HUES64 (cell line): ENCODE results near the gene SPEM1.

Experiments
- H3K27ac ChIP-seq: 2 replicates; pipeline ENCODE4 v1.7.0; 2013; ENCODE audit warnings: low read depth, low read length, inconsistent platforms
- H3K27me3 ChIP-seq: 2 replicates; pipeline ENCODE4 v1.6.1; 2013; ENCODE audit warnings: mild to moderate bottlenecking, low read length; ENCODE audit not compliant: insufficient read depth
- H3K36me3 ChIP-seq: 2 replicates; pipeline ENCODE4 v1.6.1; 2013; ENCODE audit warnings: mild to moderate bottlenecking, low read length; ENCODE audit not compliant: insufficient read depth
- H3K4me1 ChIP-seq: 2 replicates; pipeline ENCODE4 v1.6.1; 2013; ENCODE audit warnings: mild to moderate bottlenecking, low read length, moderate library complexity; ENCODE audit not compliant: insufficient read depth
- H3K4me3 ChIP-seq: 2 replicates; pipeline ENCODE4 v1.5.1; 2013; ENCODE audit warnings: mild to moderate bottlenecking, low read length, moderate library complexity
- H3K9ac ChIP-seq: 2 replicates; pipeline ENCODE4 v1.6.1; 2013; ENCODE audit warnings: mild to moderate bottlenecking, low read depth, low read length
- H3K9me3 ChIP-seq: 2 replicates; pipeline ENCODE4 v1.6.1; 2013; ENCODE audit warnings: low read depth, low read length; ENCODE audit not compliant: insufficient read depth
- WGBS: fragments of 150-250, 120-280 bp; methylation state at CpG from one replicate; pipeline ENCODE4 v1.1.7; 2013; ENCODE audit warnings: missing lambda C conversion rate; 5-methylcytosine and 5-hydroxymethylcytosine counted together

SPEM1 gene

GRCh38 chr17:7409716-7410115, 10.4 kb upstream of the SPEM1 start:
- Histone ChIP-seq H3K9ac (no peak overlapping the region), H3K36me3 (peaks cover 26% of the 10 kb centered on the region), H3K4me1 (peaks cover 10% of the 10 kb centered on the region), H3K27me3 (no peaks in the 10 kb centered on the region), H3K9me3 (no peaks in the 10 kb centered on the region), H3K27ac (no peak overlapping the region), H3K4me3 (no peak overlapping the region)
- WGBS: 95% methylated on average over 6 of the region's 6 CpGs

GRCh38 chr17:7410634-7411426, 9.3 kb upstream of the SPEM1 start:
- Histone ChIP-seq H3K4me1 (peaks cover 10% of the 10 kb centered on the region), H3K36me3 (peaks cover 37% of the 10 kb centered on the region), H3K4me3 (no peak overlapping the region), H3K9me3 (no peaks in the 10 kb centered on the region), H3K9ac (no peak overlapping the region), H3K27ac (no peak overlapping the region), H3K27me3 (no peaks in the 10 kb centered on the region)
- WGBS: 95% methylated on average over 25 of the region's 25 CpGs

- no peaks in the 10 kb centered on the region for H3K27me3 ChIP-seq
- H3K9ac ChIP-seq: no peak overlapping the region
- peaks cover 38% of the 10 kb centered on the region for H3K36me3 ChIP-seq
- H3K27ac ChIP-seq: no peak overlapping the region
- no peak overlapping the region for H3K4me3 ChIP-seq
- no peaks in the 10 kb centered on the region for H3K9me3 ChIP-seq
- H3K4me1 ChIP-seq: peaks cover 10% of the 10 kb centered on the region
- 88% methylated on average over 8 of the region's 8 CpGs for WGBS
Measured at GRCh38 chr17:7411427-7411750, 8.7 kb upstream of the SPEM1 start.

GRCh38 chr17:7413346-7413985, 6.7 kb upstream of the SPEM1 start:
- Histone ChIP-seq H3K27ac (no peak overlapping the region), H3K27me3 (no peaks in the 10 kb centered on the region), H3K9ac (no peak overlapping the region), H3K4me1 (peaks cover 6% of the 10 kb centered on the region; the same call in 1 of the 2 replicates), H3K36me3 (peaks cover 46% of the 10 kb centered on the region), H3K9me3 (no peaks in the 10 kb centered on the region), H3K4me3 (no peak overlapping the region)
- WGBS: 91% methylated on average over 6 of the region's 6 CpGs

GRCh38 chr17:7414837-7415236, 5.3 kb upstream of the SPEM1 start:
- Histone ChIP-seq H3K27ac (no peak overlapping the region), H3K4me1 (peaks cover 6% of the 10 kb centered on the region; the same call in 1 of the 2 replicates), H3K27me3 (no peaks in the 10 kb centered on the region), H3K9ac (no peak overlapping the region), H3K36me3 (peaks cover 33% of the 10 kb centered on the region), H3K9me3 (no peaks in the 10 kb centered on the region), H3K4me3 (no peak overlapping the region)
- 88% methylated on average over 14 of the region's 14 CpGs for WGBS

- H3K27me3 ChIP-seq: no peaks in the 10 kb centered on the region
- no peak overlapping the region for H3K27ac ChIP-seq
- H3K9ac ChIP-seq: no peak overlapping the region
- WGBS: 94% methylated on average over 23 of the region's 23 CpGs
- no peaks in the 10 kb centered on the region for H3K9me3 ChIP-seq
- H3K36me3 ChIP-seq: peaks cover 23% of the 10 kb centered on the region
- no peak overlapping the region for H3K4me3 ChIP-seq
- peaks cover 6% of the 10 kb centered on the region; the same call in 1 of the 2 replicates for H3K4me1 ChIP-seq
Measured at GRCh38 chr17:7415784-7416183, 4.3 kb upstream of the SPEM1 start.

GRCh38 chr17:7416323-7416722, 3.8 kb upstream of the SPEM1 start:
- H3K27ac ChIP-seq: no peak overlapping the region
- H3K4me3 ChIP-seq: no peak overlapping the region
- peaks cover 6% of the 10 kb centered on the region; the same call in 1 of the 2 replicates for H3K4me1 ChIP-seq
- no peaks in the 10 kb centered on the region for H3K9me3 ChIP-seq
- H3K9ac ChIP-seq: no peak overlapping the region
- H3K27me3 ChIP-seq: no peaks in the 10 kb centered on the region
- WGBS: 89% methylated on average over 5 of the region's 6 CpGs
- peaks cover 22% of the 10 kb centered on the region for H3K36me3 ChIP-seq

GRCh38 chr17:7417056-7417655, 3.0 kb upstream of the SPEM1 start:
- no peak overlapping the region for H3K27ac ChIP-seq
- H3K27me3 ChIP-seq: no peaks in the 10 kb centered on the region
- no peaks in the 10 kb centered on the region for H3K9me3 ChIP-seq
- no peak overlapping the region for H3K4me3 ChIP-seq
- WGBS: 93% methylated on average over 54 of the region's 54 CpGs
- H3K36me3 ChIP-seq: peaks cover 22% of the 10 kb centered on the region
- H3K9ac ChIP-seq: no peak overlapping the region
- peaks cover 5% of the 10 kb centered on the region; the same call in 1 of the 2 replicates for H3K4me1 ChIP-seq

GRCh38 chr17:7418472-7419152, 1.5 kb upstream of the SPEM1 start:
- H3K4me1 ChIP-seq: no peaks in the 10 kb centered on the region; the same call in 1 of the 2 replicates
- H3K36me3 ChIP-seq: peaks cover 22% of the 10 kb centered on the region
- WGBS: 72% methylated on average over 18 of the region's 18 CpGs
- no peak overlapping the region; the same call in 1 of the 2 replicates for H3K27ac ChIP-seq
- H3K9me3 ChIP-seq: no peaks in the 10 kb centered on the region
- no peak overlapping the region for H3K9ac ChIP-seq
- no peak overlapping the region for H3K4me3 ChIP-seq
- no peaks in the 10 kb centered on the region for H3K27me3 ChIP-seq

- no peaks in the 10 kb centered on the region for H3K9me3 ChIP-seq
- no peak overlapping the region for H3K27ac ChIP-seq
- no peak overlapping the region for H3K9ac ChIP-seq
- peaks cover 8% of the 10 kb centered on the region for H3K36me3 ChIP-seq
- WGBS: 93% methylated on average over 16 of the region's 16 CpGs
- H3K4me3 ChIP-seq: no peak overlapping the region
- H3K27me3 ChIP-seq: no peaks in the 10 kb centered on the region
- no peaks in the 10 kb centered on the region; the same call in 1 of the 2 replicates for H3K4me1 ChIP-seq
Measured at GRCh38 chr17:7421186-7421585, 1.1 kb downstream of the SPEM1 start.

- no peaks in the 10 kb centered on the region for H3K9me3 ChIP-seq
- H3K4me1 ChIP-seq: no peaks in the 10 kb centered on the region; the same call in 1 of the 2 replicates
- H3K36me3 ChIP-seq: no peaks in the 10 kb centered on the region
- H3K4me3 ChIP-seq: no peak overlapping the region
- H3K9ac ChIP-seq: no peak overlapping the region
- 95% methylated on average over 4 of the region's 4 CpGs for WGBS
- no peak overlapping the region for H3K27ac ChIP-seq
- no peaks in the 10 kb centered on the region for H3K27me3 ChIP-seq
Measured at GRCh38 chr17:7423679-7424078, 3.6 kb downstream of the SPEM1 start.
